ENCODE data around the gene GTF3C1. TPM values are rescaled to one million over a fixed set of nuclear protein-coding genes. Genes with fewer than 3 reads are reported as not detected.

Gene GTF3C1
- total and polyA plus RNA-seq, 2 of the 13 experiments (the other 11 are each of a cell fraction or from before 2014, with no cell fraction given) = 29.2 to 72.7 TPM

GRCh38 chr16:27424772-27425498 lies 124.8 kb downstream of the GTF3C1 start:
- H3K27ac ChIP-seq (ENCODE audit: extremely low read length, insufficient read depth, low read length) = no peak overlapping the region
- peaks cover 0 to 6% of the 10 kb centered on the region in 2 experiments; a peak in 2 of 5 replicates for H3K27me3 ChIP-seq (ENCODE audit: control insufficient read depth in 1 of 2, insufficient read depth in 2 of 2, low read length in 2 of 2)
- H3K36me3 ChIP-seq (replicated peaks in 1 of 2; ENCODE audit: control insufficient read depth in 1 of 2, insufficient read depth in 2 of 2, low read length in 2 of 2) = no peaks in the 10 kb centered on the region
- ATAC-seq (no peak), DNase-seq (ENCODE audit: low spot score) (no peak), FAIRE-seq (no peak)
- H4K20me1 ChIP-seq (ENCODE audit: insufficient read depth, low read length) = no peaks in the 10 kb centered on the region
- intact Hi-C loops (cut with micrococcal nuclease; ENCODE audit: unreplicated experiment) (no loop called here), in situ Hi-C loops (cut with HindIII; ENCODE audit: extremely low pct_ligation_motif_present, low pct_unique_long_range_greater_than_20kb) (no loop called here)
- no peak overlapping the region for H2AFZ ChIP-seq (ENCODE audit: low read length)
- ChIA-PET CTCF (ENCODE audit: low intra/inter-chr PET ratio, low total read pairs) (no interaction called here), POLR2A (no interaction called here)
- no peak overlapping the region for H3K4me3 ChIP-seq (replicated peaks in 1 of 3; ENCODE audit: insufficient read depth in 1 of 3, low read depth in 2 of 3, low read length in 3 of 3)
- H3K79me2 ChIP-seq (ENCODE audit: insufficient read depth, low read length) = no peaks in the 10 kb centered on the region
- H3K4me2 ChIP-seq (ENCODE audit: low read depth, low read length) = no peak overlapping the region
- no peak for TF ChIP-seq CSRNP1 (CRISPR knock-in tag; IDR thresholded peaks at IDR 0.05)
- TF ChIP-seq ZNF597 (CRISPR knock-in tag; IDR thresholded peaks at IDR 0.05) = no peak
- no peak for TF ChIP-seq IRF2 (CRISPR knock-in tag; IDR thresholded peaks at IDR 0.05)
- no peak for TF ChIP-seq ZNF563 (CRISPR knock-in tag; IDR thresholded peaks at IDR 0.05)
- no peak for TF ChIP-seq SNAPC4 (CRISPR knock-in tag; IDR thresholded peaks at IDR 0.05)
- TF ChIP-seq ZNF543 (CRISPR knock-in tag; IDR thresholded peaks at IDR 0.05) = no peak
- no peak for TF ChIP-seq ATF7-NPFF (CRISPR knock-in tag; IDR thresholded peaks at IDR 0.05; ENCODE audit: low read depth)
- TF ChIP-seq PATZ1 (CRISPR knock-in tag; IDR thresholded peaks at IDR 0.05) = no peak
- no peak for TF ChIP-seq ZNF639 (CRISPR knock-in tag; conservative IDR thresholded peaks at IDR 0.05)
- TF ChIP-seq KDM3A (CRISPR knock-in tag; IDR thresholded peaks at IDR 0.05; ENCODE audit: low read depth) = no peak
- no peak overlapping the region for H3K9ac ChIP-seq (ENCODE audit: insufficient read depth, low read depth, low read length)
- H3K9me3 ChIP-seq (ENCODE audit: low read length) = peaks cover 24% of the 10 kb centered on the region
- BruUV-seq (replicated peaks) = no TSS peak
- H3K4me1 ChIP-seq (ENCODE audit: insufficient read depth, low read length) = 0 out of 2 replicates have a peak, but pooled peaks cover 10% of the 10 kb centered on the region
- 12% methylated on average over 10 of the region's 10 CpGs for WGBS (ENCODE audit: low lambda C conversion rate)

Data from HepG2 (cell line).